Endodermal cell (in vitro differentiated cells): ENCODE data around the gene HOXB1. TPM values are rescaled to one million over a fixed set of nuclear protein-coding genes. Genes with fewer than 3 reads are reported as not detected.
A peak's percentile ranks its signal among the peaks of the same experiment; 100 is the strongest.

Experiments
- DNase-seq: peaks from one replicate; pipeline ENCODE4 v3.0.0-alpha.2; 2017
- H3K27ac ChIP-seq: 2 replicates; pipeline ENCODE4 v1.5.1; 2013; ENCODE audit warnings: mild to moderate bottlenecking, low read depth, low read length, moderate library complexity
- H3K27me3 ChIP-seq: 2 replicates; pipeline ENCODE4 v1.6.1; 2013; ENCODE audit warnings: mild to moderate bottlenecking, low read length, moderate library complexity; ENCODE audit not compliant: insufficient read depth, control insufficient read depth, poor library complexity, severe bottlenecking
- H3K36me3 ChIP-seq: 2 replicates; pipeline ENCODE4 v1.7.0; 2013; ENCODE audit warnings: mild to moderate bottlenecking, low read length, moderate library complexity; ENCODE audit not compliant: control insufficient read depth, insufficient read depth
- H3K4me1 ChIP-seq: one replicate; pipeline ENCODE4 v1.7.0; 2013; ENCODE audit warnings: low read length; ENCODE audit not compliant: control insufficient read depth, insufficient read depth
- H3K4me3 ChIP-seq: 2 replicates; pipeline ENCODE4 v1.5.1; 2013; ENCODE audit warnings: mild to moderate bottlenecking, low read length, moderate library complexity
- H3K9ac ChIP-seq: 2 replicates; pipeline ENCODE4 v1.6.1; 2013; ENCODE audit warnings: mild to moderate bottlenecking, low read length, moderate library complexity; ENCODE audit not compliant: poor library complexity, severe bottlenecking; ENCODE audit errors: extremely low read depth
- H3K9me3 ChIP-seq: 2 replicates; pipeline ENCODE4 v1.6.1; 2013; ENCODE audit warnings: mild to moderate bottlenecking, low read length, moderate library complexity; ENCODE audit not compliant: control insufficient read depth
- H3K27ac Mint-ChIP-seq: 2 replicates; pipeline ENCODE4 v1.8.0; 2020; ENCODE audit warnings: mixed read lengths
- H3K27me3 Mint-ChIP-seq: 2 replicates; pipeline ENCODE4 v1.8.0; 2021; ENCODE audit warnings: mild to moderate bottlenecking, mixed read lengths; ENCODE audit not compliant: insufficient read depth
- H3K36me3 Mint-ChIP-seq: 2 replicates; pipeline ENCODE4 v1.8.0; 2020; ENCODE audit warnings: low read depth, mixed read lengths
- H3K4me1 Mint-ChIP-seq: 2 replicates; pipeline ENCODE4 v1.8.0; 2020; ENCODE audit warnings: mixed read lengths
- H3K4me3 Mint-ChIP-seq: 2 replicates; pipeline ENCODE4 v1.8.0; 2020; ENCODE audit warnings: mild to moderate bottlenecking, moderate library complexity, mixed read lengths
- H3K9me3 Mint-ChIP-seq: 2 replicates; pipeline ENCODE4 v1.8.0; 2020; ENCODE audit warnings: mild to moderate bottlenecking, mixed read lengths
- WGBS, 2 experiments: methylation state at CpG; one replicate each; pipeline versions ENCODE4 v1.1.5 to v1.1.7; 2013; ENCODE audit warnings: missing lambda C conversion rate in 2 of 2, mixed read lengths in 1 of 2; ENCODE audit not compliant: insufficient coverage in 1 of 2, insufficient read length in 1 of 2; 5-methylcytosine and 5-hydroxymethylcytosine counted together
- total RNA-seq, 2 donors: library from RNA; stranded (reverse); fragmentation: NEBNext Ultra II Directional in 1 of 2; extraction: Animal tissue kit (Norgen Biotek cat#: 25700) in 1 of 2; gene quantifications; 2 replicates in 1 of 2; 3 replicates in 1 of 2; pipeline ENCODE4 v1.2.1, GENCODE V29; 2021
- TF ChIP-seq, protein P1 (sequence below): fragments of 200-600 bp; sonication (generic); conservative IDR thresholded peaks from 2 replicates; pipeline ENCODE4 v1.5.0; 2021; ENCODE audit warnings: antibody characterized with exemption, mild to moderate bottlenecking

Gene HOXB1
- total RNA-seq, 2 donors from 2014 or later: not detected

DNA sequence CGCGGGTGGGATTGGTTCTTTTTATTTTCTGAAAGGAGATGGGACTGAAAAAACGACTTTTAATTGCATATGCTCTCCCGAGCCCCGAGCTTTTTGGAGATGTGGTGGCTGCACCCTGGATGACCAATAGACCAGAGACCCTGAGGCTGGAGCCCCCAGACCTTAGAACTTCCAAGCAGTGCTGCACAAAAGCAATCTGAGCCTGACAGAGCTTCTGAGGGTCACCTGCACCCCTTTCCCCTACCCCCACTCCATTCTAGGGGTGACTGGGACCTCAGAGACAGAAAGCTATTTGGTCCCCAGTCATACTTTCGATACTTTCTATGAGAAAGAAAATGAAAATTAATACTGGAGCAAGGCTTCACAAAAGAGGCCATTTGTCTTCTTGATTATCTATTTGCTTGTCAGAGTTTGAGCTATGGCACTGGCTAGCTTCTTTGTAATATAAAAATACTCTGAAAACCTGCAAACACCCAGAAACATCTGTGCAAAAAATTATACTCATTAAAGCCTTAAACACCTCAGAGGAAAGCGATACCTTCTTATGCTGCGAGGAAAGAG is 43.8 kb upstream of the HOXB1 start:
- TF ChIP-seq, protein P1, sequence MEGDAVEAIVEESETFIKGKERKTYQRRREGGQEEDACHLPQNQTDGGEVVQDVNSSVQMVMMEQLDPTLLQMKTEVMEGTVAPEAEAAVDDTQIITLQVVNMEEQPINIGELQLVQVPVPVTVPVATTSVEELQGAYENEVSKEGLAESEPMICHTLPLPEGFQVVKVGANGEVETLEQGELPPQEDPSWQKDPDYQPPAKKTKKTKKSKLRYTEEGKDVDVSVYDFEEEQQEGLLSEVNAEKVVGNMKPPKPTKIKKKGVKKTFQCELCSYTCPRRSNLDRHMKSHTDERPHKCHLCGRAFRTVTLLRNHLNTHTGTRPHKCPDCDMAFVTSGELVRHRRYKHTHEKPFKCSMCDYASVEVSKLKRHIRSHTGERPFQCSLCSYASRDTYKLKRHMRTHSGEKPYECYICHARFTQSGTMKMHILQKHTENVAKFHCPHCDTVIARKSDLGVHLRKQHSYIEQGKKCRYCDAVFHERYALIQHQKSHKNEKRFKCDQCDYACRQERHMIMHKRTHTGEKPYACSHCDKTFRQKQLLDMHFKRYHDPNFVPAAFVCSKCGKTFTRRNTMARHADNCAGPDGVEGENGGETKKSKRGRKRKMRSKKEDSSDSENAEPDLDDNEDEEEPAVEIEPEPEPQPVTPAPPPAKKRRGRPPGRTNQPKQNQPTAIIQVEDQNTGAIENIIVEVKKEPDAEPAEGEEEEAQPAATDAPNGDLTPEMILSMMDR: no peak
- H3K9ac ChIP-seq: no peak overlapping the region
- peaks cover 99% of the 10 kb centered on the region for H3K27me3 ChIP-seq
- 22 to 23% methylated on average over 6 to 8 of the region's 8 CpGs for WGBS, 2 experiments
- Mint-ChIP-seq H3K4me1 (peaks cover 17% of the 10 kb centered on the region), H3K36me3 (no peaks in the 10 kb centered on the region), H3K27me3 (peaks cover 28% of the 10 kb centered on the region), H3K4me3 (no peak overlapping the region), H3K9me3 (no peaks in the 10 kb centered on the region), H3K27ac (no peak overlapping the region)
- no peak overlapping the region for H3K4me3 ChIP-seq
- H3K9me3 ChIP-seq: no peaks in the 10 kb centered on the region
- peaks cover 11% of the 10 kb centered on the region for H3K4me1 ChIP-seq
- H3K36me3 ChIP-seq: no peaks in the 10 kb centered on the region
- H3K27ac ChIP-seq: peak overlapping the region; percentile 37
- no peak for DNase-seq

DNA sequence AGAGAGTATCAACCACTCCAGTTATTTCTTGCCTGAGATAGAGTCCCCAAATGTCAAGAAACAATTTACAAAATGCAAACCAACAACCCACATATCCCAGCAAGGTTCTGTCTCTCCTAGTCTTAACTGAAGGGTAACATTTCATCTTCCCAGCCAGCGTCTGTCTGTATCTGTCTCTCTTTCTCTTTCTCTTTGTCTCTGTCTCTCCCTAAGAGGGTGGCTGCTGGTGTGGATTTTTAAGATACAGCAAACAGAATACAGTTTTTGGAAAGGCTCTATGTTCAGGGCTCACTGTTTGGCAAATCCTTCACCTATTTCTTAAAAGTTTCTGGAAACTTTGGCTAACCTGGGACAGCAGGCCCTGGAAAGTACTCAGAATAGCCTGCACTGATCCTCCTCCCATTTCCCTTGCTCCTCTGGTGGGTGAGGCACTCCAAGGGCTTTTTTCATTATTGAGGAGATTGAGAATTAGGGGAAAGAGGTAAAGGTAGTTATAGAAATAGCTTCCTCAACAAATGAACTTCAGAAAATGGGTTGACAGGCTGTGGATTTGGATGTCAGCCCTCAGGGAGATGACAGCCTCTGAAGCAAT is 41.1 kb upstream of the HOXB1 start:
- H3K27ac ChIP-seq: no peak overlapping the region
- WGBS, 2 experiments: 14% methylated on average over 1 of the region's 1 CpG; no CpG with 5 or more reads in 1 of the 2 experiments
- H3K9me3 Mint-ChIP-seq: no peaks in the 10 kb centered on the region

GRCh38 chr17:48571024-48571818 is 40.4 kb upstream of the HOXB1 start:
- peak; percentile 81 for DNase-seq
- Histone ChIP-seq H3K4me3 (peak overlapping the region; percentile 69), H3K9ac (no peak overlapping the region), H3K27me3 (peaks cover 100% of the 10 kb centered on the region), H3K36me3 (no peaks in the 10 kb centered on the region), H3K27ac (no peak overlapping the region), H3K9me3 (peaks cover 12% of the 10 kb centered on the region), H3K4me1 (peaks cover 13% of the 10 kb centered on the region)
- Mint-ChIP-seq H3K27ac (no peak overlapping the region), H3K36me3 (no peaks in the 10 kb centered on the region), H3K4me3 (peak overlapping the region; percentile 27), H3K27me3 (no peaks in the 10 kb centered on the region), H3K9me3 (no peaks in the 10 kb centered on the region), H3K4me1 (peaks cover 16% of the 10 kb centered on the region)
- TF ChIP-seq, protein P1: no peak
- WGBS, 2 experiments: 1 to 4% methylated on average over 15 to 26 of the region's 26 CpGs

More for the DNA sequence above, 41.1 kb upstream of the HOXB1 start:
- H3K4me3 Mint-ChIP-seq: no peak overlapping the region
- H3K4me1 Mint-ChIP-seq: peaks cover 16% of the 10 kb centered on the region
- H3K9me3 ChIP-seq: peaks cover 5% of the 10 kb centered on the region
- no peaks in the 10 kb centered on the region for H3K36me3 ChIP-seq
- peaks cover 4% of the 10 kb centered on the region for H3K27me3 Mint-ChIP-seq
- no peak for DNase-seq
- no peak overlapping the region for H3K9ac ChIP-seq
- TF ChIP-seq, protein P1: no peak
- H3K36me3 Mint-ChIP-seq: no peaks in the 10 kb centered on the region
- H3K27ac Mint-ChIP-seq: no peak overlapping the region
- peaks cover 100% of the 10 kb centered on the region for H3K27me3 ChIP-seq
- H3K4me3 ChIP-seq: no peak overlapping the region
- H3K4me1 ChIP-seq: peaks cover 13% of the 10 kb centered on the region
